Type B pancreatic cell (in vitro differentiated cells): ENCODE data around the gene UGCG. TPM values are rescaled to one million over a fixed set of nuclear protein-coding genes. Genes with fewer than 3 reads are reported as not detected.

Source experiments
- DNase-seq: peaks from one replicate; pipeline ENCODE4 v3.0.0; 2021; ENCODE audit warnings: mixed read lengths; ENCODE audit not compliant: unreplicated experiment; ENCODE audit errors: extremely low spot score
- H3K27ac Mint-ChIP-seq: 2 replicates; pipeline ENCODE4 v1.8.0; 2021; ENCODE audit warnings: mild to moderate bottlenecking, mixed read lengths
- H3K27me3 Mint-ChIP-seq: 2 replicates; pipeline ENCODE4 v1.8.0; 2021; ENCODE audit warnings: mixed read lengths
- H3K36me3 Mint-ChIP-seq: 2 replicates; pipeline ENCODE4 v1.8.0; 2021; ENCODE audit warnings: mixed read lengths
- H3K4me1 Mint-ChIP-seq: one replicate; pipeline ENCODE4 v1.8.0; 2021; ENCODE audit warnings: mixed read lengths; ENCODE audit not compliant: unreplicated experiment
- H3K4me3 Mint-ChIP-seq: 2 replicates; pipeline ENCODE4 v1.8.0; 2021; ENCODE audit warnings: mild to moderate bottlenecking, mixed read lengths
- H3K9me3 Mint-ChIP-seq: 2 replicates; pipeline ENCODE4 v1.8.0; 2021; ENCODE audit warnings: mixed read lengths
- total RNA-seq: library from RNA; stranded (reverse); gene quantifications from 2 replicates; pipeline ENCODE4 v1.2.1, GENCODE V29; 2021; ENCODE audit warnings: low replicate concordance
- TF ChIP-seq, protein P1 (sequence below): fragments of 200-600 bp; sonication (generic); conservative IDR thresholded peaks from 2 replicates; pipeline ENCODE4 v1.5.0; 2021; ENCODE audit warnings: antibody characterized with exemption, mild to moderate bottlenecking

Gene UGCG
- total RNA-seq, 1 donor from 2014 or later: 28.3 TPM

DNA sequence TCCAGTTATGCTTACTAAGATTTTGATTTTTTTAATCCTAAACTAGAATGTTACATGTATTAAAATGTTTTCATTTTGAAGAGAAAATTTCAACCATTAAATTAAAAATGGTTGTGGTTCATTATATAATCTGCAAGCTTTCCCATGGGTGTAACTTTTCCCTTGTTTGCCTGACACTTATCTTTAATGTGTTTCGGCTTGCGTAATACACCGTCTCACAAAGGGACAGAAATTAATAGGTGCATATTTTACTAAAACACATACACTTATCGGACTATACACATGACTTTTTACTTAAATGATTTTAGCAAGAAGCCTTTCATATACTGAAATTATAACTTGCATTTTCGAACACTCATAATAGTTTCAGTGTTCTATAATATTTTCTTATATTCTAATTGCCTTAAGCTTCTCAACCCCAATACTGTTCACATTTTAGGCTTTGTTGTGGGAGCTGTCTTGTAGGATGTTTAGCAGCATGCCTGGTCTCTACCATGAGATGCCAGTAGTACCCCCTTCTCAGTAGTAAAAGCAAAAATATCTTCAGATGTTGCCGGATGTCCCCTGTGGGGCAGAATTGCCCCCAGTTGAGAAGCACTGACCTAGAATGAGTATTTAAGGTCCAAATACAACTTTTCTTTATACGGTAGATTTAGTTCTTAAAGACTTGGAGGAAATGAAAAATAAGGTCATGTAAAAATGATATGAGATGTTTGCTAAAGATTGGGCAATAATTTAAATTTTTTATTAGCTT is 28.6 kb downstream of the UGCG start:
- Mint-ChIP-seq H3K27me3 (no peaks in the 10 kb centered on the region), H3K9me3 (no peaks in the 10 kb centered on the region), H3K27ac (no peak overlapping the region), H3K4me3 (no peak overlapping the region), H3K4me1 (no peaks in the 10 kb centered on the region), H3K36me3 (peaks cover 23% of the 10 kb centered on the region)
- TF ChIP-seq, protein P1, sequence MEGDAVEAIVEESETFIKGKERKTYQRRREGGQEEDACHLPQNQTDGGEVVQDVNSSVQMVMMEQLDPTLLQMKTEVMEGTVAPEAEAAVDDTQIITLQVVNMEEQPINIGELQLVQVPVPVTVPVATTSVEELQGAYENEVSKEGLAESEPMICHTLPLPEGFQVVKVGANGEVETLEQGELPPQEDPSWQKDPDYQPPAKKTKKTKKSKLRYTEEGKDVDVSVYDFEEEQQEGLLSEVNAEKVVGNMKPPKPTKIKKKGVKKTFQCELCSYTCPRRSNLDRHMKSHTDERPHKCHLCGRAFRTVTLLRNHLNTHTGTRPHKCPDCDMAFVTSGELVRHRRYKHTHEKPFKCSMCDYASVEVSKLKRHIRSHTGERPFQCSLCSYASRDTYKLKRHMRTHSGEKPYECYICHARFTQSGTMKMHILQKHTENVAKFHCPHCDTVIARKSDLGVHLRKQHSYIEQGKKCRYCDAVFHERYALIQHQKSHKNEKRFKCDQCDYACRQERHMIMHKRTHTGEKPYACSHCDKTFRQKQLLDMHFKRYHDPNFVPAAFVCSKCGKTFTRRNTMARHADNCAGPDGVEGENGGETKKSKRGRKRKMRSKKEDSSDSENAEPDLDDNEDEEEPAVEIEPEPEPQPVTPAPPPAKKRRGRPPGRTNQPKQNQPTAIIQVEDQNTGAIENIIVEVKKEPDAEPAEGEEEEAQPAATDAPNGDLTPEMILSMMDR: no peak
- no peak for DNase-seq

DNA sequence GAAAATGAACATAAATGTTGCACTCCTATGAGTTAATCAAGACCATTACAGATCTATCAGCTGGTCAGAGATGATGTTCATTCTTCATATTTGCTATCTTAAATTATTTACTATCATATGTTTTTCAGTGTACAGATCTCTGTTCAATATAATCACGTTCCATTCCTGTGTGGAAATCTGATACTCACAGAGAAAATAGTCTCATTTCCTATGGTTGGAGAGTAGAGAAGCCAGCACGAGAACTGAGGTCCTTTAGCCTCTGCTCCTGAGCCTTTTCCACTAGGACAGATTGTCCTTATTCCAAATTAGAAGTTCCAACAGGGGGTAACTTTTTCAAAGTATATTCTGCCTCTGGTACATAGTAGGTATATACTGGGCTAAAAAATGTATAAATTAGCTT is 29.2 kb downstream of the UGCG start:
- Mint-ChIP-seq H3K9me3 (no peaks in the 10 kb centered on the region), H3K27me3 (no peaks in the 10 kb centered on the region), H3K36me3 (peaks cover 25% of the 10 kb centered on the region), H3K4me1 (no peaks in the 10 kb centered on the region), H3K4me3 (no peak overlapping the region), H3K27ac (no peak overlapping the region)
- no peak for DNase-seq
- TF ChIP-seq, protein P1: no peak

DNA sequence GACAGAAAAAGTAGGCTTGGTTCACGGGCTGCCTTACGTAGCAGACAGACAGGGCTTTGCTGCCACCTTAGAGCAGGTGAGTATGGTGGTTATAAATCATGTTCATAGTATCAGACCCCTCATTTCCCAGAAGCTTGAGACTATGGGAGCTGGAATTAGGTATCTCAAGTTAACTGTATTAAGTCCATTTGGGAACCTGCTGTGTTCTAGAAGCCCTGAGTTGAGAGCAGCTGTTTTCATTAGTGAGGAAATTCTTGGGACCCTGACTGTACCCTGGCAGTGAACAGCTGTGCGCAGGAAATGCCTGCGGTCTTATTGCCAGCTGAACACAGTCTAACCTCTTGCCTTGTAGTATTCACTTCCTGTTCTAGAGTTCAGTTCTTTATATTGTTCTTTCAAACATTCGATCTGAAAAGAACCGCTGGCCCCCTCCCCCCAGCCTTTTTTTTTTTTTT is 29.8 kb downstream of the UGCG start:
- H3K4me3 Mint-ChIP-seq: no peak overlapping the region
- H3K27me3 Mint-ChIP-seq: no peaks in the 10 kb centered on the region
- TF ChIP-seq, protein P1: no peak
- H3K27ac Mint-ChIP-seq: no peak overlapping the region
- no peak for DNase-seq
- H3K4me1 Mint-ChIP-seq: no peaks in the 10 kb centered on the region
- H3K36me3 Mint-ChIP-seq: peaks cover 32% of the 10 kb centered on the region
- H3K9me3 Mint-ChIP-seq: no peaks in the 10 kb centered on the region

DNA sequence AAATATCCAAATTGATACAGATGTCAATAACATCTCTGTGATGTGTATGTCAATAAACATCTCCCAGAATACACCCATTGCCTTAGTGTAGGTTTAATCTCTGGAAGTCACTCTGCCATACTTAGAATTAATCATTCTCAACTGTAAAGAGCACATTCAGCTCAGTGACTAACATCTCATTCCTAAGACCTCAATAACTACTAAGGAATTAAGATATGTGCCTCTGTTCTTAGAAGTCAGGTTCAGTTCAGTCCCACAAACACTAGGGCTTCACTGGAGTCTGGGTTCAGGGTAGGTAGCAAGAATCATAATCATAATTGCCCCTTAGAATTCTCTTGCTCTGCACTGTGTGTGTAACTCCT is 31.7 kb downstream of the UGCG start:
- TF ChIP-seq, protein P1: no peak
- no peak for DNase-seq
- Mint-ChIP-seq H3K27me3 (no peaks in the 10 kb centered on the region), H3K27ac (no peak overlapping the region), H3K9me3 (no peaks in the 10 kb centered on the region), H3K4me1 (no peaks in the 10 kb centered on the region), H3K4me3 (no peak overlapping the region), H3K36me3 (peaks cover 34% of the 10 kb centered on the region)

DNA sequence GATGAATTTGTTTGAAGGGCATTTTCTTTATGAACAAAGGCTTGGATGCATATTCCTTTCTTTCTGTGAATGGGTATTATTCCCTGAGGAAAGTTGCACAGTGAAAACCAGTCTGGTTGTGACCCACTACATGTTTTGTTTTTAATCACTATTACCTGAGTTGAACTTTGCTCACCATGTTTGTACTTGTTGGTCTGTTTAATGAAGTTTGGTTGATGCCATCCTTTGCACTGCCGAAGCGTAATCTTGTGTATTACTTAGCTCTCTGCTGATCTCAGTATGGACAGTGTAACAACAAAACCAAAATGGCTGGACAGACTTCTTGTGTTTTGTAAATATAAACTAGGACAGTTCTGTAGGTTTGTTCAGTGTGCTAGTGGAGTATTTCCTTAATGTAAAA is 38.1 kb downstream of the UGCG start:
- TF ChIP-seq, protein P1: no peak
- Mint-ChIP-seq H3K36me3 (peaks cover 36% of the 10 kb centered on the region), H3K27ac (peak overlapping the region; percentile 18), H3K27me3 (no peaks in the 10 kb centered on the region), H3K9me3 (peaks cover 4% of the 10 kb centered on the region), H3K4me3 (no peak overlapping the region), H3K4me1 (peaks cover 28% of the 10 kb centered on the region)
- no peak for DNase-seq
